A549 (cell line): ENCODE data around the gene PAK3.

Source experiments
- POLR2A ChIP-seq: IDR thresholded peaks from 2 replicates; pipeline ENCODE4 v1.6.1; 2012; ENCODE audit warnings: mild to moderate bottlenecking, low read length
- POLR2AphosphoS2 ChIP-seq: conservative IDR thresholded peaks from 2 replicates; pipeline ENCODE4 v1.6.1; 2012; ENCODE audit warnings: low read length, improper control_type of control experiment, inconsistent platforms
- ZFP36 ChIP-seq: fragments of 450-650 bp; IDR thresholded peaks from 2 replicates; pipeline ENCODE4 v1.6.1; 2014; ENCODE audit warnings: borderline replicate concordance; ENCODE audit not compliant: partially characterized antibody
- TF ChIP-seq, protein P1 (sequence below): fragments of 450-650 bp; IDR thresholded peaks from 2 replicates; pipeline ENCODE4 v1.6.1; 2014; ENCODE audit warnings: antibody characterized with exemption

DNA sequence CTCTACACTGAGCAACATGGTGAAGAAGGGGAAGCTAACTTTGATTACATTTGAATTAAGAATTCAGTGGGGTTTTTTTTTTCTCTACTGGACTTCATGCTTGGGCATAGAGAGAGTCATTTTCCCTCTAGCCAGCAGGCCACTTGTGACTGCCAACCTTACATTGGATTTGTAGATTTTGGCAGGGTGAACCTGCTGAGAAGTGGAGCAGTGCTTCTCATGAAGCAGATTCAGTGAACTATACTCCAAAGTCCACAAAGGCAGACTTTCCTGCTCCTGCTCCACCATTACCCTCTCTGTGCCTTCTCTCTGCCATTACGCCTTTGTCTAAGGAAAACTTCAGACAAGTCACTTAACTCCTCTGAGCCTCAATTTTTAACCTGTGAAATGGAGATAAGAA is 69.9 kb downstream of the PAK3 start:
- TF ChIP-seq ZFP36 (no peak), POLR2A (no peak), POLR2AphosphoS2 (no peak)
- TF ChIP-seq, protein P1, sequence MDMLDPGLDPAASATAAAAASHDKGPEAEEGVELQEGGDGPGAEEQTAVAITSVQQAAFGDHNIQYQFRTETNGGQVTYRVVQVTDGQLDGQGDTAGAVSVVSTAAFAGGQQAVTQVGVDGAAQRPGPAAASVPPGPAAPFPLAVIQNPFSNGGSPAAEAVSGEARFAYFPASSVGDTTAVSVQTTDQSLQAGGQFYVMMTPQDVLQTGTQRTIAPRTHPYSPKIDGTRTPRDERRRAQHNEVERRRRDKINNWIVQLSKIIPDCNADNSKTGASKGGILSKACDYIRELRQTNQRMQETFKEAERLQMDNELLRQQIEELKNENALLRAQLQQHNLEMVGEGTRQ, result no peak
